Nephron progenitor cell (in vitro differentiated cells): Measurements from ENCODE around the gene KCNQ2.
"Not testable (repeated sequence)": the region's sequence is repeated elsewhere in the genome, so short reads cannot be mapped to it uniquely, and the experiment has no call there.

Experiments
- DNase-seq: peaks from one replicate; pipeline ENCODE4 v3.0.0; 2021
- H3K27ac Mint-ChIP-seq: 2 replicates; pipeline ENCODE4 v1.8.0; 2021; ENCODE audit warnings: mild to moderate bottlenecking, moderate library complexity, mixed read lengths
- H3K27me3 Mint-ChIP-seq: 2 replicates; pipeline ENCODE4 v1.8.0; 2021; ENCODE audit warnings: mild to moderate bottlenecking, low read depth, mixed read lengths; ENCODE audit not compliant: poor library complexity
- H3K36me3 Mint-ChIP-seq: 2 replicates; pipeline ENCODE4 v1.8.0; 2021; ENCODE audit warnings: low read depth, mixed read lengths
- H3K4me1 Mint-ChIP-seq: 2 replicates; pipeline ENCODE4 v1.8.0; 2021; ENCODE audit warnings: mixed read lengths
- H3K4me3 Mint-ChIP-seq: 2 replicates; pipeline ENCODE4 v1.8.0; 2021; ENCODE audit warnings: mild to moderate bottlenecking, moderate library complexity, mixed read lengths
- H3K9me3 Mint-ChIP-seq: 2 replicates; pipeline ENCODE4 v1.8.0; 2021; ENCODE audit warnings: mild to moderate bottlenecking, moderate library complexity, mixed read lengths
- TF ChIP-seq, protein P1 (sequence below): fragments of 200-600 bp; sonication (generic); IDR thresholded peaks from 2 replicates; pipeline ENCODE4 v1.5.0; 2021; ENCODE audit warnings: antibody characterized with exemption

KCNQ2 gene

GRCh38 chr20:63518946-63519667 lies 46.7 kb upstream of the KCNQ2 start:
- TF ChIP-seq, protein P1, sequence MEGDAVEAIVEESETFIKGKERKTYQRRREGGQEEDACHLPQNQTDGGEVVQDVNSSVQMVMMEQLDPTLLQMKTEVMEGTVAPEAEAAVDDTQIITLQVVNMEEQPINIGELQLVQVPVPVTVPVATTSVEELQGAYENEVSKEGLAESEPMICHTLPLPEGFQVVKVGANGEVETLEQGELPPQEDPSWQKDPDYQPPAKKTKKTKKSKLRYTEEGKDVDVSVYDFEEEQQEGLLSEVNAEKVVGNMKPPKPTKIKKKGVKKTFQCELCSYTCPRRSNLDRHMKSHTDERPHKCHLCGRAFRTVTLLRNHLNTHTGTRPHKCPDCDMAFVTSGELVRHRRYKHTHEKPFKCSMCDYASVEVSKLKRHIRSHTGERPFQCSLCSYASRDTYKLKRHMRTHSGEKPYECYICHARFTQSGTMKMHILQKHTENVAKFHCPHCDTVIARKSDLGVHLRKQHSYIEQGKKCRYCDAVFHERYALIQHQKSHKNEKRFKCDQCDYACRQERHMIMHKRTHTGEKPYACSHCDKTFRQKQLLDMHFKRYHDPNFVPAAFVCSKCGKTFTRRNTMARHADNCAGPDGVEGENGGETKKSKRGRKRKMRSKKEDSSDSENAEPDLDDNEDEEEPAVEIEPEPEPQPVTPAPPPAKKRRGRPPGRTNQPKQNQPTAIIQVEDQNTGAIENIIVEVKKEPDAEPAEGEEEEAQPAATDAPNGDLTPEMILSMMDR = no peak
- H3K9me3 Mint-ChIP-seq = peaks cover 13% of the 10 kb centered on the region
- no peak overlapping the region for H3K27ac Mint-ChIP-seq
- peaks cover 26% of the 10 kb centered on the region for H3K4me1 Mint-ChIP-seq
- DNase-seq = no peak
- H3K4me3 Mint-ChIP-seq = peak overlapping the region; percentile 79
- H3K27me3 Mint-ChIP-seq = peaks cover 14% of the 10 kb centered on the region
- peaks cover 17% of the 10 kb centered on the region for H3K36me3 Mint-ChIP-seq

DNA sequence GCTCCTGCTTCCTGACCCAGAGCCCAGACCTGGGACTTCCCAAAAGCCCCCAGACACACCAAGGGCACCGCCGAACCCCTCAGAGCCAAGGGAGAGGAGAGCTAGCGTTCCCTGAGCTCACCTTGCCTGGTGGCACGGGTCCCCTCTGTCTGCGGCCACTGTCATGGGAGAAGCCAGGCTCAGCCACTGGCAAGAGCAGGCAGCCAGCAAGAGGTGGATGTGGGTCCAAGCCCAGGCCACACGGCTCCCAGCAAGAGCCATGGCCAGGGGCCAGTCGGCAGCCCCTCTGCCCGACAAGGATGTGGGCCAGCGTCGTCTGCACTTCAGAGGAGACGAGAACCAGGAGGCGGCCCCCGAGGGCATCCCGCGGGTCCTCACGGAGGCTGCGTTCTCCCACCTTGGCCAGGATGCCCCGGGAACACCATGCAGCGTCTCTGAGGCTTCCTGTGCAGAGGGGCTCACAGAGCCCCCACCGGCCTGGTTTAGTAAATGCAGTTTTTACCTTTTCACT lies 46.0 kb upstream of the KCNQ2 start:
- Mint-ChIP-seq H3K4me3 (peak overlapping the region; percentile 79), H3K4me1 (peaks cover 21% of the 10 kb centered on the region), H3K9me3 (peaks cover 15% of the 10 kb centered on the region), H3K36me3 (peaks cover 11% of the 10 kb centered on the region), H3K27me3 (peaks cover 21% of the 10 kb centered on the region), H3K27ac (no peak overlapping the region)
- no peak for DNase-seq
- TF ChIP-seq, protein P1 = peak; percentile 6

DNA sequence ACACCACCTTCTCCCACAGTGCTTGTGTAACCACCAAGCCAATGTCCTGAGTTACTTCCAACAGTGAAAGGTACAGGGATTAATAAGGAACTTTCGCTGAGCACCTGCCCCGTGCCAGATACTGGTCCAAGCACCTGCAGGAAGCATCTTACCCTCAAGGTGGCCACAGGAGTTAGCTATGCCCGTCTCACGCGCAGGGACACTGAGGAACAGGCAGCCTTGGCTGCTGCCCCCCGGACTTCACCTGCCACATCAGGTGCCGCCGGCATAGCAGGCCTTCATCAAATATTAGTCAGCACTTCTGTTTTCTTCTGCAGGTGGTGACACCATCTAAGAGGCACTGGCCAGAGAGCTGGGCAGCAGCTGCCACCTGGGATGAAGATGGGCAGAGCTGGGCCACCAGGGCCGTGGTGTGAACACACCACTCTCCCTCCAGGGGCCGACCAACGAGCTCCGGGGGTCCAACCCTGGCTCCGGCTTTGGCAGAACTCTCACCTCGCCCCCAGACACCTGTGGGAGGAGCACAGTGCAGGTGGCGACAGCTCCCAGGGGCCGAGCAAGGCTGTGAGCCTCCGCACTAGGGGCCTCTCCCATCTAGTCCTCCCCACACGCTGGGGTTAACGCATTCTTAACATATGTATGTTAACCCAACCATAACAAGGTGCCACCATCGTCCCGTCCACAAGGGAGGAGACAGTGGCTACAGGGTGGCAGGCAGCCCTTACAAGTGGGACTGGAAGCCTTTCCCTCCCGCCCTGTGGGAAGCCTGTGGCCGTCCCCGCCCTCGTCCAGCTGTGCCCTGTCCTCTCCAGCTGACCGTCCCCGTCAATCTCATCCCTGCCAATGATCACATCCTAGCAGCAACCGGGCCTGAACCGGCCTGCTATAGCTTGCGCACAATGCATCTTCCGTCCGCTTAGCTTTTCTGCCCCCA lies 45.2 kb upstream of the KCNQ2 start:
- Mint-ChIP-seq H3K27ac (no peak overlapping the region), H3K4me3 (peak overlapping the region; percentile 59), H3K36me3 (peaks cover 7% of the 10 kb centered on the region), H3K9me3 (peaks cover 22% of the 10 kb centered on the region), H3K4me1 (peaks cover 19% of the 10 kb centered on the region), H3K27me3 (peaks cover 29% of the 10 kb centered on the region)
- no peak for DNase-seq
- TF ChIP-seq, protein P1 = no peak

DNA sequence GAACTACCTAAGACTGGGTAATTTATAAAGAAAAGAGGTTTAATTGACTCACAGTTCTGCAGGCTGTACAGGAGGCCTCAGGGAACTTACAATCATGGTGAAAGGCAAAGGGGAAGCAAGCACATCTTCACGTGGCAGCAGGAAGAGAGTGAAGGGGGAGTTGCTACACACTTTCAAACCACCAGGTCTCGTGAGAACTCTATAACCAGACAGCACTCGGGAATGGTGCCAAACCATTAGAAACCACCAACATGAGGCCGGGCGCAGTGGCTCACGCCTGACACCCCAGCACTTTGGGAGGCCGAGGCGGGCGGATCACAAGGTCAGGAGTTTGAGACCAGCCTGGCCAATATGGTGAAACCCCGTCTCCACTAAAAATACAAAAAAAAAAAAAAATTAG lies 42.1 kb upstream of the KCNQ2 start:
- Mint-ChIP-seq H3K4me1 (peaks cover 11% of the 10 kb centered on the region), H3K27me3 (peaks cover 46% of the 10 kb centered on the region), H3K9me3 (peaks cover 38% of the 10 kb centered on the region)
- H3K27ac Mint-ChIP-seq, H3K36me3 Mint-ChIP-seq, DNase-seq, H3K4me3 Mint-ChIP-seq: not testable (repeated sequence)

GRCh38 chr20:63513207-63513606 lies 40.8 kb upstream of the KCNQ2 start:
- no peak for DNase-seq
- Mint-ChIP-seq H3K4me3 (no peak overlapping the region), H3K27me3 (peaks cover 48% of the 10 kb centered on the region), H3K27ac (no peak overlapping the region), H3K9me3 (peaks cover 48% of the 10 kb centered on the region), H3K4me1 (peaks cover 5% of the 10 kb centered on the region), H3K36me3 (peaks cover 9% of the 10 kb centered on the region)
- TF ChIP-seq, protein P1 = no peak

GRCh38 chr20:63509088-63509564 lies 36.7 kb upstream of the KCNQ2 start:
- peaks cover 75% of the 10 kb centered on the region for H3K27me3 Mint-ChIP-seq
- DNase-seq = no peak
- peaks cover 14% of the 10 kb centered on the region for H3K36me3 Mint-ChIP-seq
- no peaks in the 10 kb centered on the region for H3K4me1 Mint-ChIP-seq
- H3K27ac Mint-ChIP-seq = no peak overlapping the region
- TF ChIP-seq, protein P1 = no peak
- peaks cover 73% of the 10 kb centered on the region for H3K9me3 Mint-ChIP-seq
- H3K4me3 Mint-ChIP-seq = no peak overlapping the region
